ENCODE data around the gene GHR.

GRCh38 chr5:42760426-42760825, 337.2 kb downstream of the GHR start:
- TF ChIP-seq CTCF (IDR thresholded peaks at IDR 0.05): no peak
- TF ChIP-seq POLR2AphosphoS5 (IDR thresholded peaks at IDR 0.05): no peak
- no peak for TF ChIP-seq POLR2A (IDR thresholded peaks at IDR 0.05)
- TF ChIP-seq EP300 (IDR thresholded peaks at IDR 0.05): no peak

All from stomach (tissue), 4 donors.